NCI-H524 treated with DMSO at 0.1 percent for 48 hours (cell line): ENCODE results near the gene GPANK1.

ENCODE experiments used
- DNase-seq: peaks from one replicate; lab custom pipeline; 2025; lab: John Stamatoyannopoulos, UW

GPANK1 gene

DNA sequence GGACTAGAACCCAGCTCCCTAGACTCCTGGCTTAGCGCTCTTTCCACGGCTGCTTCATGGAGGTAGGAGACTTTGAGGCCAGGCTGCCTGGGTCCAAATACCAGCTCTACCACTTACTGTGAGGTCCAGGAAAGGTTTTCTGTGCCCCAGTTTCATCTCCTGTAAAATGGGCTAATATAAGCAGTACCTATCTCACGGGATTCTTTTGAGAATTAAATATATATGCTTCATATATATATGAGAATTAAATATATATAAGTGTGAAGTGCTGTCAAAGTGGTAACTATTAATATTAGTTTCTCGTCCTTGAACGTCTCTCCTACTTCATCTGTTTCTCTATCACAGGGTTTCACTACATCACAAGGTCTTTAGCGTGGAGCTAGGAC lies 26.3 kb upstream of the GPANK1 start:
- no peak for DNase-seq

DNA sequence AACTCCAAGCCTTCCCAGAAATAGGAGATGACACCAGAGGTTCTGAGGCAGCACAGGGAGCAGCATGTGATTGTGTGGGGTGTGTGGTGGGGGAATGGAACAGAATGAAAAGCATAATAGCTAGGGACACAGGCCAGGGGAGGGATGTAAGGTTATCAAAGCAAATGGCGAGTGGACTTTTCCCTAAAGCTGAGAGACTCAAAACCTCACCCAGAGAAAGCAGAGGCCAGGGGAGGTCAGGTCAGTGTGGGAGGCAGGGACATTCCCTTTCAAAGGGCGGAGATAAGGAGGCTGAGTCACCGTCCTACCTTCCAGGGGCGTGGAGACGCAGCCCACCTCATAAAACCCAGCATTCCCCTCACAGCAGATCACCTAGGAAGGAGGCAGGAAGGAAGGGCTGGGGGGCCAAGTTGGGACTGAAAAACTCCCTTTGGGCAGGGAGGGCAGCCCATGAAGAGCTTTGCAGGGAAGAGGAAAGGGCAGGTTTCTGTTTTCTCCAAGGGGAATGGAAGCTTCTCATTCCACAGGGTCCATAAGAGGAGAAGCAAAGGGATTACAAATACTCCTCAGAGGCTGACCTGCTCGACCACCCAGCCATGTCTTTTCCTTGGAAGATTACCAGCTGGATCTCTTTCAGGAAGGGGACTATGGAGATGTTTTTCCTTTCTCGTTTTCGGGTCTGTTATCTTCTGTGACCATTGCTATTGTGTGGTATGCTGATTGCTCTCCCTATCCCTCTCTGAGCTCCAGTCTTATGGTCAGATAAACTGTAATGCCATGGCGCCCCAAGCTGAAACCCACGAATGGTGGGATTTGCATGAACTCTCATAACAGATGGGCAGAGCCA lies 25.7 kb upstream of the GPANK1 start:
- no peak for DNase-seq

DNA sequence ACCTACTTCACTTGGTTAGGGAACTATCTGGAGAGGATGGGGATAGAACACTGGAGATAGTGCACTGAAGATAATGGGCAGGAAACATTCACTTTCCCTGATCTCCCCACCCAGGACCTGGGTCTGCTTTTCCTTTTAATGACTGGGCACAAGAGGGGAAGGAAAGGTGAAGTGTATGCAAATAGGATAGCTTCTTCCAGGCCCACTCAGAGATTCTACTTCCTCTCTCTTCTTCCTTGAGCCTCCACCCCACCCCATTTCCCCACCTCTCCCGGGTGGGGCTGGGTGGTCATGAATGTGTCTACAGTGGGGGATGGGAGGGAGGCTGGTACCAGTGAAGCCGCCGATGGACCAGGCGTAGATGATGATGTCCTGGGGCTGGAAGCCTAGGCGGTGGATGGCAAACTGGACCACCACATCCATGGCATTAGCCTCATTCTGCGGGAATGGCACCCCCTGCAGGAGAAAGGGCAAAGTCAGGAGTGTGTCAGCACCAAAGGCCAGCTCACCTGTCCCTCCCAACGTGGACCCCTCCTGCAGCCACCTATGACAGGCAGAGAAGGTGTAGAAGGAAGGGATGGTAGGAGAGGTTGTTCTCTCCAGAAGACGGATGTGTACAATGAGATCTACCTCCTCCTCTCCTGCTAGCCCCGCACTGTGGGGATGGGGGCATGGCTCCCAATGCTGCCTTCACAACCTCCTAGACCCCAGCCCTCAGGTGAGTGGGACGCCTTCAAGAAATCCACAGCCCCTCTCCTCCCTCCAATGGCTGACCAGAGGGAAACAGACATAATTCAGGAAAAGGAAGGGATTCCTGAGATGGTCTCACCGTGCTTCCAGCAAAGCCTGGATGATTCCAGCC lies 24.7 kb upstream of the GPANK1 start:
- DNase-seq, result no peak

DNA sequence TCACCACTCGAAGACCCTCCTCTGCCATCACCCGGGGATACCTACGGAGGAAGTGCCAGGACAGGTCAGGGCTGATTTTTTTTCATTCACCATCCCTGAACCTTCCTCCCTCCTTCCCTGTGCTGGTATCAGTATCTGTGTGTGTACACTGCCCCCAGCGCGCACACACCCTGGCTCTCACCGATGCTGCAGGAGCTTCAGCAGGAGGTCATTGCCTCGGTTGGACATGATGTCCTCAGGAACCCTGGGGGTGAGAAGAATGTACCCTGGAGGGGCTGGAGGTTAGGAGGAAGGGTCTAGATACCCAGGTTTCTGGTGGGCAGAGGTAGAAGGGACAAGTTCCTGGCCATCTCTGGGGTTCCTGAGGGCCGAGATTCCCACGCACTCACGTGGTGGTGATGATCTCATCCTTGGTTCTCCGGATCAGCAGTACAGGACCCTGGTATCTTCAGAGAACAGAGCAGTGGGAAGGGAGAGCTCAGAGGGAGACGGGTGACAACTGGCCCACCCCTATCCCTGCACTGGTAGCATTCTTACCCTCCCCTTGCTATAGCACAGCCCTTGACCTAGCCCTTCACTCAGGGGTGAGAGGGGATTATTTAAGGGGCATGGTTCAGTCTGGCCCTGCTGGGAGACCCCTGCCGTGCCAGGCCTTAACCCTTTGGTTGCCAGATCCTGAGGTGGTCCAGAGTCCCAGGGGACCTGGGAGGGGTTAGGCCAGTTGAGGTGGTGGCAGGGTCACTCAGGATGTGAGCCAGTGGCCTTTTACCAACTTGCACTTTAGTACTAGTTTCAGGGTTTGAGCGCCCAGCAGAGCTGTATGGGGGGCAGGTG lies 23.3 kb upstream of the GPANK1 start:
- no peak for DNase-seq

DNA sequence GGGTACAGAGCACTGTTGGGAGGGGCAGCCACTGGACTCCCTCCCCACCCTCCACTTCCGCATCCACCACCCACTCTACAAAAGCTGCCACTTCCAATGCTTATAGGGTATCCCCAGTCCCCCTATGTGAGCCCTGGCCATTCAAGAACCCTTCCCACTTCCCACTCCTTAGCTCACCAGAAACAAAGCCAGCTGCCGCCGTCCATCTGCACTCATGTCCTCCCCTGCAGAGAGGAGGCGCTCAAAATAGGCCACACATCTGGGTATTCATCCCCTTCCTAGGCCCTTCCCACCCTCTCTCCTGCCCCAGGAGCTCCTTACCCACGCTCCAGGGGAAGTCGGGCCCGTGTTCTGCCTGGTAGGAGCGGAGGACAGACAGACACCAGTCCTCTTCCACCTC lies 22.5 kb upstream of the GPANK1 start:
- no peak for DNase-seq

DNA sequence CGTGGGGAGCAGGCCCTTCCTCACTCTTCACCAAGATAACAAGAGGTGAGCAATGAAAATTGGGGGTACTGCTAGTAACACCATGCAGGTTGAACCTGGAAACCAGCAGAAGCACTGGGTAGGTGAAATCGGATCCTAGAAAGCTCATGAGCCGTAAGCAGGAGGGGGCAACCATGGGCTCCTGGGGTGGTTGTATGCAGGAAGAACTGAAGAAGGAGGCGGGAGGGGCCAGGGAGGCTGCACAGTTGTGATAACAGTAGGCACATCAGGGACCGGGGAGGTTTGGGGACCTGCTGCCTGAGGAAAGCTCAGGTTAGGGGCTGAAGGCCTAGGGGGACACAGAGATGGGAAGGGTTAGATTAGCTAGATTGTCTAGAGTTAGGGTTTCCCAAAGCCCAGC lies 21.7 kb upstream of the GPANK1 start:
- no peak for DNase-seq

DNA sequence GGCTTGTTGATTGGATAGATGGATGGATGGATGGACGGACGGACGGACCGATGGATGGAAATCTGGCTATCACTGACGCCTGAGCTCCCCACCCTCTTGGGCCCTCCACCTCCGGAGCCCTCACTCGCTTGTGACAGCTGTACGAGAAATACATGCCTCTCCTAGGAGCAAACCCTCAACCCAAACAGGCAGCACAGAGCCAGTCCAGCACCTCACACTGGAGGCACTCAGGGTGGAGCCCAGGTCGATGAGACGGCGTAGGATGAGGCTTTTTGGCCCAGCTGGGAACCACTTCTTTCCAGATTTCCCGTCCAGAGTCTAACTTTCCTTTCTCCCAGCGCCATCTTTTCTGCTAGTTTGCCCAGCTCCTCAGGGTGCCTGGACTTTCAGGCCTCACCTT lies 18.8 kb upstream of the GPANK1 start:
- no peak for DNase-seq

DNA sequence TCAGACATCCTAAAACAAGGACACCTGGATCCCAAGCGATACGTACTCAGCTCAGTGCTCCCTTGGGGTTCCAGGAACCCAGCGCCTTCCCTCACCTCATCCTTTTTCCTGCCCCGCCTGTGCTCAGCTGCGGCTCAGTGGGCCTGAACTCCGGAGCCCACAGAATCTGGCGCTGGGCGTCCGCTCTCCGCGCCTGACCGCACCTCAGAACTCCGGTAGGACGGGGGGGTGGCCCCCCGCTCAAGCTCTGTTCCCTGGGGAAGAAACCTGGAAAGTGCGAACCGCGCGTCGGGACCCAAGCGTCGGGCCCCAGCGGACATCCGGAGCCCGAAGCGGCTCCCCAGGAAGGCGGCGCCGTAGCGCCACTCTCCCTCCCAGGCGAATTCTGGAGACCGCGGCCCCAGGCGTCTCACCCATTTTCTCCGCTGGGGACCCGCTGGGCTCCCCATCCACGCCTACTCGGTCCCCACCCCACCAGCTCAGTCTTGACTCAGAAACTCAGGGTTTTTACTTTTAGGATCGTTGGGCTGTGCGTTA lies 16.4 kb upstream of the GPANK1 start:
- no peak for DNase-seq

DNA sequence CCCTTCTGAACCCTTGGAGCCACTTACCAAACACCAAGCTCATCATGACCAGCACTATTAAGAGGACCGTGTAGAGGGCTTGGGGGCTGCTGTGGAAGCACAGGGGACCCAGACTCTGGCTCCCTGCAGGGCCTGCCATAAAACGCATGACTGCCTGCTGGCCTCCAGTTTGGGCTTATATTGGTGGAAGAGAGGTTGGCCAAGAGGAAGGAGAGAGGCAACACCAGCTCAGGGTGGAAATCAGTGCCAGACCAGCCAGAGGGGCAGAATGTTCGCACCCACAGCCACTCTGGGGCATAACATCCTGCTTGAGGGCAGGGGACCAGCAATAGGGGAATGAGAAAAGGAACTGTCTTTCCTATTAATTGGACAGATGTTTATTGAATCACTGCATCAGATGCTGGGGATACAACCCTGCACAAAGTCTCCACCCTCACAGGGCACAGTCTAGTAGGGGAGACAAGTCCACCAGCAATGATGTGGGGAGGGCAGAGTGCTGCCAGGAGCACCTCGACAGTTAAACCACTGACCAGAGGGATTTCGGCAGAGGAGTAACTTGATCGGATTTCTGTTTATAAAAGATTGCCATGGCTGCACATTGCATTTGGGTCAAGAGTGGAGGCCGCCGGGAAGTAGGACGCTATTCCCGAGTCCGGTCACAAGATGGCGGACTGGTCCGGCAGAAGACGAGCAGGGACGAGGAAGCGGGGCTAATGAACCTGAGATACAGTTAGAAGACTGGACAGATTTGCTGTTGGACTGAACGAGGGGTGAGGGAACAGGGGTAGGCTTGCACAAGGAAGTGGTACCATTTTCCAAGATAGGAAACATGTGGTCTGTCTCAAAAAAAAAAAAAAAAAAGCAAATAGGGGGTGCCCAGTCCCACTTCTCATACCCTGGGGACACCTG lies 15.7 kb upstream of the GPANK1 start, which contains the start of gene LY6G5C:
LY6G5C (minus strand) TSS at position 842 of the 909 bp plus-strand sequence; CDS start at position 148, 694 bp downstream.
- peak; percentile 18 for DNase-seq

DNA sequence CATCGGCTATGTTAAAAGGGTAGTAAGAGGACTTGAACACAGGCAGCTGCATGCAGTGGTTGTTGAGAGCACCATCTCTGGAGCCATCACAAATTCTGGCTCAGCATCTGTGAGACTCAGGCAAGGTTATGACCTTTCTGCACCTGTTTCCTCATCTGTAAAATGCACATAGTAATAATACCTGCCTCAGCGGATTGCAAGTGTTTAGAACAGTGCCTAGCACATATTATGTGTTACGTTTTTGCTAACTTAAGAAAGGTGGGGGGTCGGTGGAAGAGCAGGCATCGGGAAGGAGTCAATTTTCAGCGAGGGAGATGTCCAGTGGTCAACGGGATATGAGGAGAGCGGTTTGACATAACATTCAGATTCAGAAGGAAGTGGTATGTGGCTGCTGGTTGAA lies 13.2 kb upstream of the GPANK1 start:
- DNase-seq, result no peak

DNA sequence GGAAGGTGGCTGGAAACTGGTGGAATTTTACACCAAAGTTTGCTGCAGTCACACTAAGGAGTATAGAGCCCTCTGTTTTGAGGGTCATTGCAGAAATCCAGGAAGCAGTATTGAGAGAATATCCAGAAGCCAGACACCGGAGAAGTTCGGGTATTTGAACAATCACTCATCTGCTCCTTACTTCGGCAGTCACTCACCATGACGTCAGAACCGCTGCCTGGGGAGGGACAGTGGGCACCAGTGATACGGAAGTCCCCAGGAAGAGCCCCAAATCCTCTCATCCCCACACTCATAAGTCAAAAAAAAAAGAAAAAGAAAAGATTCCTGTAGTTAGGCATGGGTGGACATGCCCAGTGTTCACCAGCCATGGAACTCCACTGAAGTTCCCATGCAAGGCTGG lies 12.1 kb upstream of the GPANK1 start:
- no peak for DNase-seq

DNA sequence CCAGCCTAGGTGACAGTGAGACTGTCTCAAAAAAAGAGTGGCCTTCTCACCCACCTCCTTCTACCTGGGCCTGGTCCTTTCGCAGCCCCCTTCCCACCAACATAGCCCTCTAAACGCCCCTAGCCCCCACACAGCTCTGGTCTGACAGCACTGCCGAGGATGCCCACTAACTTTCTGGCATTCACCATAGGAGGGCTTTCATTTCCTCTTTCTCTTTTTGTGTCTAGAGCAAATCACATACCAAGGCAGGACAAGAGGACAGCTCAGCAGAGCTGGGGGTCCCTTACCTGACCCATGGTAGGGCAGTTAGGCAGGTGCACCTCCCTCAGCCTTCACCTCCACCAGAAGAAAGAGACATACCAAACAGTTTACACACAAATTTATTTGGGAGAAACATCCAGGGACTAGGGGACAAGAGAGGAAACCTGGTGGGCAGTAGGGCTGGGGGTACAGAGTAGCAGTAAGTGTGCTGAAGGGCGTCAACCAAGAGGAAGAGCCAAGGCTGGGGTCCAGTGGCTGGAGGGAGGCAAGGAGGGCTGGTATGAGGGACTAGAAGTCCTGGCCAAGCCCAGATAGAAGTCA lies 11.6 kb upstream of the GPANK1 start:
- DNase-seq, result no peak

DNA sequence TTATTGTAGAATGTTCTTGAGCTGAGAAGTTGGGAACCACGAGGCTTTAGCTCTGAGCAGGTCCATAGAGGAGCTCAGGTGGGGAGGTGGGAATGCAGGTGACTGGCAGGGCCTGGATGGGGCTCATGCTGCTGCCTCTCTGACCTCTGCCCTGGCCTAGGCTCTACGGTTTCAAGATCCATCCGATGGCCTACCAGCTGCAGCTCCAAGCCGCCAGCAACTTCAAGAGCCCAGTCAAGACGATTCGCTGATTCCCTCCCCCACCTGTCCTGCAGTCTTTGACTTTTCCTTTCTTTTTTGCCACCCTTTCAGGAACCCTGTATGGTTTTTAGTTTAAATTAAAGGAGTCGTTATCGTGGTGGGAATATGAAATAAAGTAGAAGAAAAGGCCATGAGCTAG lies 4.9 kb upstream of the GPANK1 start, which contains the start of gene LY6G5B:
LY6G5B (plus strand) TSS at position 301 of the 400 bp plus-strand sequence. CDS start 975 bp downstream, outside the sequence.
- DNase-seq, result no peak

DNA sequence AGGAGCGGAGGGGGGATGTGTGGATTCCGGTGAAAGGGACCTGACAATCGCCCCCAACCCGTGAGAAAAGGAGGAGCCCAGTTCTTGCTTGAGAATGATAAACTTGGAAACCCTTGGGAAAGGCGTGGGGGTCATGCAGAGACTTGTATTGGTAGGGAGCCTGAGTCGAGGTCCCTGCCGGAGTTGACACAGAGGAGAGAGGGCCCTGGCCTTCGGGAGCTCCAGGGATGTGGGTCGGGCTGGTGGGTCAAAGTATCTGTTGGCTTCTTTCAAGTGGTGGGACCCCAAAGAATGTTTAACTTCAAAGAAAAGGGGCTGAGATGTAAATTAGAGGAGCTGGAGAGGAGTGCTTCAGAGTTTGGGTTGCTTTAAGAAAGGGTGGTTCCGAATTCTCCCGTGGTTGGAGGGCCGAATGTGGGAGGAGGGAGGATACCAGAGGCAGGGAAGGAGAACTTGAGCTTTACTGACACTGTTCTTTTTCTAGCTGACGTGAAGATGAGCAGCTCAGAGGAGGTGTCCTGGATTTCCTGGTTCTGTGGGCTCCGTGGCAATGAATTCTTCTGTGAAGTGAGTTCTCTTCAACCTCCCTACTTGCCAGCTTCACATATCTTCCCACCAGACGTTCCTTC lies 1.7 kb upstream of the GPANK1 start:
- no peak for DNase-seq

DNA sequence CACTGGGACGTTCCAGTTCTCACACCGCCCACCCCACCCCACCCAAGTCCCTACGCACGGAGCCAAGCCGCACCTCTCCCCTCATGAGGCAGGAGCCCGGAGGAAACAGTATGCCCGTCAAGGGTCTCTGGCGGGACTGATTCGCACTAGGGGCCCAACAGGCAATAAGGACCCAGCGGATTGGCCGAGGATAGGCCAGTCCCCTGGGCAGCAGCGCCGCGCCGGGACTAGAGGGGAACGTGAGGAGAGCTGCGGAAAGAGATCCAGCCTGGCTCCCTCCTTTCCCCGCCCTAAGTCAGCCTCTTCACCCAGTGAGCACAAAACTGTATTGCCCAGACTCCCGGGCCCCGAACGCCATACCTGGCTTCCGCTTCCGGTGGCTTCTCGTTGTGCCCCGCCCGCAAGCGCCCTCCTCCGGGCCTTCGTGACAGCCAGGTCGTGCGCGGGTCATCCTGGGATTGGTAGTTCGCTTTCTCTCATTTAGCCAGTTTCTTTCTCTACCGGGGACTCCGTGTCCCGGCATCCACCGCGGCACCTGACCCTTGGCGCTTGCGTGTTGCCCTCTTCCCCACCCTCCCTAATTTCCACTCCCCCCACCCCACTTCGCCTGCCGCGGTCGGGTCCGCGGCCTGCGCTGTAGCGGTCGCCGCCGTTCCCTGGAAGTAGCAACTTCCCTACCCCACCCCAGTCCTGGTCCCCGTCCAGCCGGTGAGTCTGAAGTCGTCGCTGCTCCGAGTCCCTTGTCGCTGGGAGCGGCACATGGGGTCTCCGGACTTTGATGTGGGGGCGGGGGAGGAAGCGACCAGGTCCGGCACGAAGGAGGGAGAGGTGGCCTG lies 922 bp upstream of the GPANK1 start, which contains the start of gene CSNK2B:
CSNK2B (plus strand) TSS at position 580 of the 836 bp plus-strand sequence. CDS start 752 bp downstream, outside the sequence.
- peak; percentile 93 for DNase-seq

DNA sequence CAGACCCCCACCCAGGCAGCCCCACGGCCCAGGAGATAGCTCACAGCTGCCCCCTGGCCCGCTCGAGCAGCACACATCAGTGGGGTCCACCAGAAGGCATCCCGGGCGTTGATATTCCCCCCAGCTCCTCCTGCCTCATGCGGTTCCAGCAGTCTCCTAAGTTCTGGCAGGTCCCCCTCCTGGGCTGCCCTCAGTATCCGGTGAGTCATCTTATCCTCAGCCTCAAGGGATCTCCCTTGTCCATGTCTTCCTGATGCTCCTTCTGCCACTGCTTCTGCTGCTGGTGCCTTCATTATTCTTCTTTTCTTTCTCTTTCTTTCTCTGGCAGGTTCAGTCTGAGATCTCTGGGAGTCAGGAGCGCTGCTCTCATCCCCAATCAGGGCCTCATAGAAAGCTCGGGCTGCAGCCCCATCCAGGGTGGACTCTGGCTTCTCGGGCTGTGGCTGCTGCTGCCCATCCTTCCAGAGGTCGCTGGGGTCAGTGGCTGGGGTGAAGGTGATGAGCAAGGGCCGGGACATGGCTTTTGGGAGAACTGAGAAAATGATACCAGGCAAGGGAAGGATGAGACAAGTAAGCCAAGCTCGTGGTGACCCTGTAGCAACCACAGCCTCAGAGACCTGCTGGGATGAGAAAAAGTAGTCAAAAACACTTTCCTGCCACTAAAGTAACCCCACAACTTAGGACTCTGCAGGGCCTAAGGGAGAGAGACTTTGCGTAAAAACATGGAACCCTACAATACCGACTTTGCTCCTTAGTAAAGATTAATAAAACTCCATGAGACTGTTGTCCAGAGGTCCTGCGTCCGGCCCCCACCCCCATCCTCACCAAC lies 622 bp downstream of the GPANK1 start:
- no peak for DNase-seq

DNA sequence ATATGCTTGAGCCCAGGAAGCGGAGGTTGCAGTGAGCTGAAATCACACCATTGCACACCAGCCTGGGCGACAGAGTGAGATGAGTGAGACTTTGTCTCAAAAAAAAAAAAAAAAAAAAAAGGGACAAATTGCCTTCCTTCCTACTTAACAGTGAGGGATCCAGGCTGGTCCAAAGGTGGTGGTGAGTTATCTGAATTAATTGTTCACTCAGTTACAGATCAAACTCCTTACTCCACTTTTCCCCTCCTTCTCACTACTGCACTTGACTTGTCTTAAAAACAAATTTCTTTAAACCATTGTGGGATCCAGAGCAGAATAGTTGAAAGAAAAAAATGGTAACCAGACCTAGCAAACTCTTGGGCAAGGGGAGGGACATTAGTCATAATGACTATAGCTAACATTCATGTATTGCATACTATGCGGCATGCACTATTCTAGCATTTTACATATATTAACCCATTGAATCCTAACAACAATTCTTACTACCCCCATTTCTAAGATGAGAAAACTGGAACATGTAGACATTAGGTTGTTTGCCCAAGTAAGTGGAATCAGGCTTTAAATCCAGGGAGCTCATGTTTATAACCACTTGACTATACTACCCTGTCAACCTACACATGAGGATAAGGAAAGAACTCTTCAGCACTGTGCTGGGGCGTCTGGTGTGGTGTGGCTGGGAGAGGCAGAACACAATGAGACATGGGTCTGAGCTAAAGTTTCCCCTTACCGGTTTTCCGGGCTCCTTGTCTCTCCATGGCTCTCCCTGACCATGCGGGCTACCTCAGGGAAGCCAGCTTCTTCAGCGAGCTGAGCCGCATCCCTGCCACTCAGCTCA lies 1.5 kb downstream of the GPANK1 start:
- no peak for DNase-seq
